GM18861 (cell line): ENCODE measurements around the gene FGFR4.

Source experiments
- ATAC-seq: cut with Tn5 transposase; IDR thresholded peaks from one replicate; pipeline ENCODE4 v1.9.1; 2021; ENCODE audit not compliant: unreplicated experiment

The FGFR4 gene

DNA sequence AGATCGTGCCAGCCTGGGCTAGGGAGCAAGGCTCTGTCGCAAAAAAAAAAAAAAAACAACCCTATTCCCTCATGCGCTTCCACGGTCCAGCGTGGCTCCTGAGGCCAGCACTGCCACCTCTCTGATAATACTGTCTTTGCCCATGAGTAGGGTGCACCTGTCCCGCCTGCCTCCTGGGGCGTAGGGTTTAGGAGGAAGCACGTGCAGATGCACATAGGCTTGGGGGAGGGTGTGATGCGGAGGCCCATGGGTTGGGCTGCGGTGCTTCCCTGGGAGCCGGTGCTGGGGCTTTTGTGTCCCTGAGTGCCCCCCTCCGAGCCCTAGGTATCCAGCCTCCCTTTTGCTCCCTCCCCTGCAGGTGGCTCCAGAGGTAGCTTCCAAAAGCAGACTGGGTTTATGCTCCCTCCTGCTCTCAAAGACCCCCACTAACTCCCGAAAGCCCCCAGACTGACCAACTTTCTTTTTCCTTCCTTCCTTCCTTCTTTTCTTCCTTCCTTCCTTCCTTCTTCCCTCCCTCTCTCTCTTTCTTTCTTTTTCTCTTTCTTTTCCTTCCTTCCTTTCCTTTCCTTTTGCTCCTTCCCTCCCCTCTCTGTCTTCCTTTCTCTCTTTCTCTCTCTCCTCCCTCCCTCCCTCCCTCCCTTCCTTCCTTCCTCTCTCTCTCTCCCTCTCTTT lies 12.8 kb downstream of the FGFR4 start:
- ATAC-seq: no peak

DNA sequence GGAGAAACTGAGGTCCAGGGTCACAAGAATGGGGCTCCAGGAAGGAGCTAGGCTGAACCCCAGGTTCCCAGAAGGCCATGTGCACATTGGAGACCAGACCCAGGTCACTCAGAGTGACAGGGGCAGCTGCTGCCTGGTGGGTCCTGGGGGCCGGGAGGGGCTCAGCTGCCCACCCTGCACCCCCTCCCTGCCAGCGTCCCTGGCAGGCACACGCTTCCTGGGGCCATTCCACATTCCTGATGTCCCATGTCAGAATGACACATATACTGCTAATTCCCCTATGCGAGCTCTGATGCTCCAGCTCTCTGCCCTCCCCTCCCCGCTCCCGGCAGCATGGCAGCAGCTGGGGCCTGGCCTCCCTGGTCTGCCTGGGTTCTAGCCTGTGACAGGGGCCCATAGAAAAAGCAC lies 14.0 kb downstream of the FGFR4 start:
- ATAC-seq: no peak

DNA sequence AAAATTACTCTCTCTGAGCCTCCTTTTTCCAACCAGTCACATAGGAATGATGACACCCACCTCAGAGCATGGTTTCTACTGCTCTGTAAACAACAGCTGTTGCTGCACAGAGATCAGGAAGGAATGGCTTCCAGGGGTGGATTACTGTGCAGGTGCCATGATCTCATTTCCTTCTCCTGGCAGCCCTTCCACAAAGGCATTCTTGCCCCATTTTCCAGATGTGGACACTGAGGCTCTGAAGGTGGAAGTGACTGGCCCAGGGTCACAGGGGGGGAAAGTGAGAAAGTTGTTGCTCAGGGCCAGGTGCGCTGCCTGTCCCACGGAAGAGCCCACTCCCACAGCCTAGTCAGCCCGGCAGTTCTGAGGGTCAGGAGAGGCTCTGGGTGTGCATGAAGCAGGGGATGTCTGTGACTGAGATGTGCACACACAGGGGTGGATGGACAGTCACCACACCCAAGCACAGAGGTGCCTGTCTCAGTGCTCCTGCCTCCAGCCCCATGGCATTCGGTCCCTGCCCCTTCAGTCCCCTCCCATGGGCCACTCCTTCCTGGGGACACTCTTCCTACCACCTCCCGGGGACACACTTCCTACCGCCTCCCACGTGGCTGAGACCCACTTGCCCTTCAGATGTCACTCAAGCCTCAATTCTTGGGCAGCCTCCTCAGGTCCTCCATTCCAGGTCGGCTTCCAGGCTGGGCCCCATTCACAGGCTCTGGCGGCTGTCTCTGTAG lies 17.0 kb downstream of the FGFR4 start:
- no peak for ATAC-seq

DNA sequence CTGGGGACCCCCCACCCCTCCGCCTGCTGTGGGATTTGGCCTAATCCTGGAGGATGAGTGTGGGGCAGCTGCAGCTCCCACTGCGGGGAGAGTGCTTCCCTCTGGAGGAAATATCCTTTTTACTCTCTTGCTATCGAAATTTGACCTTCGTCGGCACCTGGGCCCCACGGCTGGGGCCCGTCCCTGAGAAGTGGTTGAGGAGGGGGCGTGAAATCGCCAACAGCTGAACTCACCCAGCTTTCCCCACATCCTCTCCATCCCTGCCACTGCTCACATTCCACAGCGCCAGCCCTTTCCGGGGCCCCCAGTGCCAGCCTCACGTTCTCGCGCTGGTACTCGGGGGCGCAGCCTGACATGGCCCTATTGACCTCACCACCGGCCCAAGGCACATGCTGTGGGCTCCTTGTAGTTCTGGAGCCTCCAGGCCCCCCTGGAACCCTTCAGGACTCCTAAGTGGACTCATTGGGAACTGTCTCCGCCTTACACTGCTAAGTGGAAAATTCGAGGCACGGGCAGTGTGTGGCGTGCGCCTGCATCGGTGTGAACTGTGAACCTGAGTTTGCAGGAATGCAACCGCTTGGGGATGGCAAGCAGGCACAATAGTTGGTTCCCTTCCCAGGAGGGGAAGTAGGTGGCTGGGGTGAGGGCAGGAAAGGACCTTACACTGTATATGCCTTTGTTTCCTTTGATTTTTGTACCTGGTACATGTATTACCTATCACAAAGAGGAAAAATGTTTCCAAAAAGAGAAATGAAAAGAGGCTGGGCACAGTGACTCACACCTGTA lies 19.2 kb downstream of the FGFR4 start:
- no peak for ATAC-seq

DNA sequence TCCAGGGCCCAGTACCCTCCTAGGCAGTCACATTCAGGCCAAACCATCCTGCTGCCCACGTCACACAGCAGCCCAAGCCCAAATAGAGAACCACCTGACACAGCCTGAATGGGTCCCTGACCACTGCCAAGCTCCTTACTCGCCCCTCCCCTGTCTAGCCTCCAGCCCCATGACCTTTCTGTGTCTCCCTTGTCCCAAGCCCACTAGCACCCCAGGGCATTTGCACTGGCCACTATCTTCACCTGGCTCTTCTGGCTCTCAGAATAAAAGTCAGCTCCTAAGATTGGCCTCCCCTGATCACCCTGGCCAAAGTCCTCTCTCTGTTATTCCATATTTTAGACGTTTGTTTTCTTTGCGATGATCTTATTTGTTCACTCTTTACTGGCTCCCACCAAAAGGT lies 20.4 kb downstream of the FGFR4 start:
- no peak for ATAC-seq

DNA sequence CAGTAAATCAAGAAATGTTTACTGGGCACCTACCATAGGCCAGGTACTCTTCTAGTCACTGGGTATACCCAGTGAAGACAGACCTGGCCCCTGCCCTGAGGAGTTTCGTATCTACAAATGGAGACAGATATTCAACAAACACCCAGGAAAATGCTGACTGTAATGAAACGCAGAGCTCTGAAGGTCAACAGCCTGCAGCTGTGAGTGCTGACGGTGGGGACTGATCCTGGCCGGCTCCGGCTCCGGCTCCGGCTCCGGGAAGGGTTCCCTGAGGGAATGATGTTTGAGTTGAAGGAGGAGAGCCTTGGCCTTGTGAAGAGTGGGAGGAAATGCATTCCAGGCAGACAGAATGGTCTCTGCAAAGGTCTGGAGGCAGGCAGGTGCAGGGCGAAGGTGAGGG lies 23.1 kb downstream of the FGFR4 start:
- ATAC-seq: no peak

DNA sequence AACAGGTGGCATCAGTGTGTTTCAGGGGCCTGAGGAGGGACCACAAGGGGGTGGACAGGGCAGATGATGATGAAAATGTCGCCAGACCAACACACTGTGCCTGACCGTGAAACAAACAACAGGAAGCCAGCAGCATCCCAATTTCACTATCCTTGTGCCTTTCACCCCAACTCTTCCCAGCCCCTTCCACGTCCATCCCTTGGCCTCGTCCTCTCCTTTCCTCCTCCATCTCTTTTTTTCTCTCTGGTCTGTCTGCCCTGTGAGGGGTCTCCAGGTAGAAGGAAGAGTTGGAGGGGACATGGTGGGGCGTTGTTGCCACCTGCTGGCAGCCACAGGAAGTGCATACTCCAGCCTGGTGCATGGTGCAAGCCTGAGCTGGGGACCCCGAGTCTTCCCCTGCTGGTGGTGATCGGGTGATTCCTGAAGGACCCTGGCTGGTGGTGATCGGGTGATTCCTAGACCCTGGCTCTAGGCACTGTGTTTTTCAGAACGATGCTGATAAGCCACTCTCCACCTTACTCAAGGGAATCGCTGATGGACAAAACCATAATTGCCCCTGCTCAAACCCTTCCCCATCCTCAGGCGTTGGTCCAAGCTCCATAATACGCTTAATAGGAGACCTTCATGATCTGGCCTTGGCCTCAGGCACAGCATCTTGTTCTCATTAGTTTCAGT lies 25.1 kb downstream of the FGFR4 start:
- ATAC-seq: no peak

DNA sequence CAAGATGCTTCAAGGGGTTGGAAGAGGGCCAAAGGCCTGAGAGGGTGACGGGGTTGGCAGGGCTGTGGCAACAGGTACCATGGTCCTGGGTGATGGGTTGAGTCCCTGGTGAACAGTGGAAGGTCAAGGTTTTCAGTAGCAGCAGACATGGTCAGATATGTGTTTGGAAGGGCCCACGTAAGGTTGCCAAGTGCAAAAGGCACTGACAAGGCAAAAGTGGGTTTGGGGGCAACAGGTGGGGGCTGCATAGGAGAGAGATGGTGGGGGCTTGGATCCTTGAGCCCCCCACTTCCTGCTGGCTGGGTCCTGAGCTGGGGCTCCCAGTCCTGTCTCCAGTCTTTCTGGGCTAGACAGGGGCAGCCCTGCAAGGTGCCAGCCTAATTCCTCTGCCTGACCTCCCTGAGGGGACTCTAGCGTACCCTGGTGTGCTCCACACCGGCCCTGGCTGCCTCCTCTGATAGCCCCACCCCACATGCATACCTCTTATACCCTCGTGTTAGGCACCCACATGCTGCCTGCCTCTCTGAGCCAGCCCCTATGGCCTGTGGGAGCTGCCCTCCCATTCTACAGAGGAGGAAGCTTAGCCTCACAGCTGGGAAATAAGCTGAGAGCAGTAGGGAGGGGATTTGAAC lies 26.0 kb downstream of the FGFR4 start:
- ATAC-seq: no peak

DNA sequence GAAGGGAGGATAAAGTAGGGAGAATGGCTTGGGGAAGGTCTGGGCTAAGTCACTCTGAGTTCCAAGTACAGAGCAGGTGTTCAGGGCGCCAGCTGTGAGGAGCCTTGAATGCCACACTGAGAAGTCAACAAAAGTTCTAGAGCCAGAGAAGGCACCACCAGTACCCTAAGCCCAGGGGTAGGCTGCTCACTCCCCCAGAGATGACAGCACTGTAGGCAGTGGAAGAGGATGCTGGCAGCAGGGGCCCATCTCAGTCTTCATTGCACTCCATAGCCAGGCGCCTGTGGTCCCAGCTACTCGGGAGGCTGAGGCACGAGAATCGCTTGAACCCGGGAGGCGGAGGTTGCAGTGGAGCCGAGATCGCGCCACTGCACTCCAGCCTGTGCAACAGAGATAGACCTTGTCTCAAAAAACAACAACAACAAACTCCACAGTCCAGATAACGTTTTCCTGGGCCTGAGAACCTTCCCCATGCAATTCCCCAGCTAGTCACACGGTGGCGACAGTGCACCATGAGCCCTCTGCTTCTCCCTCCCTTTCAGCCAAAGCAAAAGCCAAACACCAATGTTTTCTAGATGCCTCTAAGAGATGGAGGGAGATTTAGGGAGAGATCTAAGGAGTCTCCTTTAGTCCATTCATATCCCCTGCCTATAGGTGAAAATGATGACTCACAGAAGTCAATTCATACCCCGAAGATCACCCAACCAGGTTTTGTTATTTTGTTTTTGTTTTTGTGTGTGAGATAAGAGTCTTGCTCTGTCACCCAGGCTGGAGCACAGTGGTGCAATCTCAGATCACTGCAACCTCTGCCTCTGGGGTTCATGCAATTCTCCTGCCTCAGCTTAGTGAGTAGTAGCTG lies 27.1 kb downstream of the FGFR4 start:
- ATAC-seq: peak; percentile 42

DNA sequence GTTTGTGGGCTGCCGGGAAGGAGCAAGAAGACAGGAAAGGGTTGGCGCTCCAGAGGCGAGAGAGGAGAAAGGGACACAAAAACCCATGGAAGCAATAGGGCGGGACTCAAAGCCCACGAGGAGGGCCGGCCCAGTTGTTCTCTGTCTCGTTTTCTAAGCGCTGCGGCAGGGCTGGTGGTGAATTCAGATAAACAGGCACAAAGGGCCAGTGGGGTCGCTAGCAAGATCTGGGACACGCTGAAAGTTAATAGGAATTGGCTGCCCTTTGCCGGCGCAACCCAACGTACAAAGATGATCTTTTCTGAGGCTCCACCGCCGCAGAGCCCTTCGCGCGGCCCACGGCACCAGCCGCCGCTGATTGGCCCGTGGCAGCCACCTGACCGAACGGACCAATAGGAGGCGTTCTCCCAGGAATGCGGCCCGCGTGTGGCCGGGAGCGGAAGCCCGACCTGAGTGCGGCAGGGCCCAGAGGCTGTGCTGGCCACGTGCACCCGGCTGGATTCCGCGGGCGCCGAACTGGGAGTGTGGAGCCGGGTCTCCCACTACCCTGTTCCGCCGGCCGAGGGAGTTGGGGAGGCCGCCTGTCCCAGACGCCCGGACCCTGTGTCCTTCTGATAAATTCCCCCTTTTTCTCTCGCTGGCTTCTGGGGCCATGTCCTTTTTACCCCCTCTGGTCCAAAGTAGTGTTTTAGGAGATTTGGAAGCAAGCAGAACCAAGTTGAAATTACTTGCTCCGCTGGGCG lies 30.1 kb downstream of the FGFR4 start:
- ATAC-seq: peak; percentile 75

DNA sequence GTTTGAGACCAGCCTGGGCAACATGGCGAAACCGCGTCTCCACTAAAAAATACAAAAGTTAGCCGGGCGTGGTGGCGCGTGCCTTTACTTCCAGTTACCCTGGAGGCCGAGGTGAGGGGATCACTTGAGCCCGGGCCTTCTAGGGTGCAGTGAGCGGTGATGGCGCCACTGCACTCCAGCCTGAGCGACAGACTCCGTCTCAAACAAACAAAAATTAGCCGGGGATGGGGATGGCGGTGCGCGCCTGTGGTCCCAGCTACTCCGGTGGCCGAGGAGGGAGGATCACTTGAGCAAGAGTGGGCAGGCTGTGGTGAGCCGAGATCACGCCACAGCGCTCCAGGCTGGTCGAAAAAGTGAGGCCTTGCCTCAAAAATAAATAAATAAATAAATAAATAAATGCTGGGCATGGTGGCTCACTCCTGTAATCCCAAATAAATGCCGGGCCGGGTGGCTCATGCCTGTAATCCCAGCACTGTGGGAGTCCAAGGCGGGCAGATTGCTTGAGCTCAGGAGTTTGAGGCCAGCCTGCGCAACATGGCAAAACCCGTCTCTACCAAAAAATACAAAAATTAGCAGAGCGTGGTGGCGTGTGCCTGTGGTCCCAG lies 30.8 kb downstream of the FGFR4 start:
- no peak for ATAC-seq

DNA sequence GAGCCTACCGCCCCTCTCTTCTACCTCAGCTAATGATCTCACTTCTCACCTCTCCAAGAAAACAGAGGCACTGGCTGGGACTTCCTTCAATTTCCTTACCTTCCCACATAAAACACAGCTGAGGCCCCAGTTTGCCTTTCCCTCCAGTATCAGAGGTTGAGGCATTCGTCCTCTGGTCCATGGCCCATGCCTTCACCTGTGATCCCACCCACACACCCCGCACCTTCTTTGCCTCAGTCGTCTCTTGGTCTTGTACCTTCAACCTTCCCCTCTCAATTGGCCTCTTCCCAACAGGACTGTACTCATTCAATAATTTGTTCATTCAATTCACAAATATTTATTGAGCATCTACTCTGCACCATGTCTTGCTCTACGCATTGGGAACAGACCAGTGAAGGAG lies 35.9 kb downstream of the FGFR4 start:
- ATAC-seq: no peak

DNA sequence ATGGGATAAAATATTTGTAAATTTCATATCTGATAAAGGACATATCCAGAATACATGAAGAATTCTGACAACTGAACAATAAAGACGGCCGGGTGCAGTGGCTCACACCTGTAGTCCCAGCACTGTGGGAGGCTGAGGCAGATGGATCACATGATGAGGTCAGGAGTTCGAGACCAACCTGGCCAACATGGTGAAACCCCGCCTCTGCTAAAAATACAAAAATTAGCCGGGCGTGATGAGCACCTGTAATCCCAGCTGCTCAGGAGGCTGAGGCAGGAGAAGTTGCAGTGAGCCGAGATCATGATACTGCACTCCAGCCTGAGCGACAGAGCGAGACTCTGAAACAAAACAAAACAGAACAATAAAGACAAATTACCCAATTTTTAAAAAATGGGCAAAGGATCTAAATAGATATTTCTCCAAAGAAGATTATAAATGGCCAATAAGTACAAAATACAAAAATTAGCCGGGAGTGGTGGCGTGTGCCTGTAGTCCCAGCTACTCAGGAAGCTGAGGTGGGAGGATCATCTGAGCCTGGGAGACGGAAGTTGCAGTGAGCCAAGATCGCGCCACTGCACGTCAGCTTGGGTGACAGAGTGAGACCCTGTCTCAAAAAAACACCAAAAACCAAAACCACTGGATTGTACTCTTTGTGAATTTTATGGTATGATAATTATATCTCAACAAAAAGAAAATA lies 37.2 kb downstream of the FGFR4 start:
- ATAC-seq: no peak

DNA sequence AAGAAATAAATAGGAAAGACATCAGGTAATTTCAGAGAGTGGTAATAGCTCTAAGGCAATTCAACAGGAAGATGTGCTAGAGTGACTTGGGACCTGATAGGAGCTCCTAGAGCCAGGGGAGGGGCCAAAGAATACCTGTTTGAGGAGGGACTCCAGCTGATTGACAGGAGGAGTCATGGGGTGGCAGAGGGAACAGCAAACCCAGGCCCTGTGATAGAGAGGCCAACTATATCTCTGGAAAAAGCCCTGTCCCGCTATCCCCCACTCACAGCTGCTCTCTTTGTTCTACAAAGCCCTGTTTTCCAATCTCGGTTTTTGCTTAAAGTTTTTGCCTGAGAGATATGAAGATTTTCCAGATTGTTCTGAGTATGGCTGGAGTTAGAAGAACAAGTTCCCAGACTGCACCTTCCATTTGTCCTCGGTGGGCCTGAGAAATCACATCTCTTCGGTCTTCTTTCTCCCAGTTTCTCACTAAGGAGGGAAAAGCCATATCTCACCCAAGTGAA lies 37.8 kb downstream of the FGFR4 start:
- no peak for ATAC-seq

DNA sequence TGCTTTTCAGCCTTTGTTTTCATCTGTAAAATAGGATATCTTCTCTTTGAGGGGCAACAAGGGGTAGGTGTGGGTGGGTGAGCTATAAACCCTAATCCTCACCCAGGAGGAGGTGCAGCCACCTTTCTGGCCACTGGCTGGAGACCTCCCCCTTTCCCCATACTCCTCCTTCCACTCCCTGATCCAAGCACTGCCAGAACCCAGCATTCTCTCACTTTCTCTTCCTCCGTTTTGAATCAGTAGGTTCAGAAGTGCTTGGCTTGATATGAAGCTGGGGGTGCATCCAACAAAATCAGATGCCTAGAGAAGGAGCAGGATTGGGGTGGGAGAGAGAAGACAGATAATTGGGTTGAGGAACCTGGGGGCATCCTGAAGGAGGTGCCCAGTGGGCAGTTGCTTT lies 40.1 kb downstream of the FGFR4 start:
- ATAC-seq: no peak

DNA sequence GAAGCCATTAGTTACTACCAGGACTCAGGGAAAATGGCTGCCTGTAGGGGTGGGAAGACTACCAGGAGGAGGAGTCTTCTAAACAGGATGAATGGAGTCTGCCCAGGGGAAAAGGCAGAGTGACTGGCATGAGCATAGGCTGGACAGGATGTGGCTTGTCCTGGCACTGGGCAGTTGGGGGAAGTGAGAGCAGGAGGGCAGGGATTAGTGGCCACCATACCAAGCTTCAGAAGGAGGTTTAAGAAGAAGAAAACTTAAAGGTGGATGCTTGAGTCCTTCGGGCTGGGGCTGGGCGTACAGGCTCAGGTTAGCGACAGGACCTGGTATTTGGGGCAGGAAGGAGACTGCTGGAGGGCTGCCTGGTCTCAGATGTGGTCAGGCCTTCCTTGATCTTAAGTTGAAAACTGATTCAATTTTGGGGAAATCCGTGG lies 41.9 kb downstream of the FGFR4 start:
- ATAC-seq: no peak

DNA sequence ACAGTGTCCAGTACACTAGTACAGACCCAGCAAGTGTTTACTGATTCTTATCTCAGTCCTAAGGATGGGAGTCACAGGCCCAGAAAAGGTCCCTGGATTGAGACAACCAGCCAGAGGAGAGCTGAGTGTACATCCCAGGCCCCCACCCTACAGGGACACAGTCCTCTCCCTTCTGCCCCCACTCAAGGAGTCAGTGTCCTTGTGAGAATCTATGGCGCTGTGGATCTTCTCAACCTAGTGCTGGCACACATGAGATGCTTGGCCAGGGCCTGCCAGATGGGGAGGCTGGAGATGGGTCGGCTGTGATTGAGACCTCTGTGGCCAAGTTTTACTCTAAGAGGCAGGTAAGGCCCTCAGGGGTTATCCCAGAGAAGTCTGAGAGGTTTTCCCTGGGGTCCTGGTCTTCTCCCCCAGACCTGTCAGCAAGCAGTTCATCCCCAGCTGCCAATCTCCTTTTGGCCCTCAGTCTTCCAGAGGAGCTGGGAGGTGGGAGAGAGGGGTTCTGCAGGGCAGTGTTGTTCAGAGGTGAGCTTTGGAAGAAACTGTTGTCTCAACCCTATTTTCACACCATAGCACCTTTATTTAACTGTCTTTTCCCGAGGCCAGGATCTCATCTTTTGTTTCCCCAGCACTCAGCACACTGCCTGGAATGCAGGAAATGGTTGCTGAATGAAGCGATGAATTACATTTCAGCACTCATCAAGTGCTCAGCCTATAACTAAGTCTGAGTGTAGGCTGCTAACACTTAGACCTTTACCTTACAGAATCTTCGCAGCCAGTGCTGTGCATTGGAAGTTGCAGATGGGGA lies 43.7 kb downstream of the FGFR4 start:
- ATAC-seq: no peak

DNA sequence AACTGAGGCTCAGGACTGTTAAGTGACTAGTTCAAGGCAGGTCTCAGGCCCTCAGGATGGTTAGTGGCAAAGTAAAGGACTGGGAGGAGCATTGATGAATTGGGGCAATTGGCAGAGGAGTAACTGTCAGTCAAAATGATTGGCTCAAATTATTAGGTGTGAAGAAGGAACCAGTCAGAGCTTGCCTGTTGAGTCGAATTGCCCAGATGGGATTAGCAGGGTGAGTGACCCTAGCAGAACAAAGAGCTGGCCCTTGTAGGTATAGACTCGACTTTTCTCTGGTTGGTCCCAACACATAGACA lies 44.3 kb downstream of the FGFR4 start:
- no peak for ATAC-seq
